Fibroblast of lung (primary cell): ENCODE data around the gene SLCO1B3. TPM values are rescaled to one million over a fixed set of nuclear protein-coding genes. Genes with fewer than 3 reads are reported as not detected.

ENCODE experiments used
- DNase-seq, 2 donors: peaks; one replicate each; pipeline versions ENCODE4 v3.0.0 to v3.0.0-alpha.2; 2010; ENCODE audit warnings: low read depth in 2 of 2
- H2AFZ ChIP-seq: 2 replicates; pipeline ENCODE4 v1.5.1; 2012; ENCODE audit warnings: low read length, control low read depth, inconsistent platforms
- H3K27ac ChIP-seq: 2 replicates; pipeline ENCODE4 v1.5.1; 2011; ENCODE audit warnings: low read length, control low read depth; ENCODE audit not compliant: insufficient read depth
- H3K27me3 ChIP-seq: 2 replicates; pipeline ENCODE4 v1.5.1; 2011; ENCODE audit warnings: mild to moderate bottlenecking, low read length; ENCODE audit not compliant: control insufficient read depth, insufficient read depth
- H3K36me3 ChIP-seq: 2 replicates; pipeline ENCODE4 v1.5.1; 2011; ENCODE audit warnings: low read length; ENCODE audit not compliant: control insufficient read depth, insufficient read depth
- H3K4me1 ChIP-seq: 2 replicates; pipeline ENCODE4 v1.5.1; 2011; ENCODE audit warnings: low read length; ENCODE audit not compliant: control insufficient read depth, insufficient read depth; ENCODE audit errors: extremely low read depth
- H3K4me2 ChIP-seq: 2 replicates; pipeline ENCODE4 v1.5.1; 2011; ENCODE audit warnings: low read length, control low read depth; ENCODE audit not compliant: insufficient read depth; ENCODE audit errors: extremely low read depth
- H3K4me3 ChIP-seq, 4 experiments: fragments of 200-600 bp in 1 of 4; sonication (generic) in 1 of 4; replicated peaks in 1 of 4; 2 replicates each; pipeline ENCODE4 v1.5.1; 2011 to 2016; ENCODE audit warnings: low read length in 4 of 4, low read depth in 3 of 4, mild to moderate bottlenecking in 3 of 4, control low read depth in 2 of 4, inconsistent platforms in 1 of 4, mixed read lengths in 1 of 4; ENCODE audit not compliant: insufficient read depth in 1 of 4; ENCODE audit errors: control extremely low read depth in 1 of 4
- H3K79me2 ChIP-seq: 2 replicates; pipeline ENCODE4 v1.5.1; 2012; ENCODE audit warnings: mild to moderate bottlenecking, low read length, inconsistent platforms; ENCODE audit not compliant: control insufficient read depth, insufficient read depth
- H3K9ac ChIP-seq: 2 replicates; pipeline ENCODE4 v1.5.1; 2011; ENCODE audit warnings: mild to moderate bottlenecking, low read length, control low read depth; ENCODE audit not compliant: insufficient read depth
- H3K9me3 ChIP-seq: 2 replicates; pipeline ENCODE4 v1.5.1; 2012; ENCODE audit warnings: low read depth, low read length; ENCODE audit not compliant: control insufficient read depth, insufficient read depth
- H4K20me1 ChIP-seq: 2 replicates; pipeline ENCODE4 v1.5.1; 2011; ENCODE audit warnings: low read length; ENCODE audit not compliant: control insufficient read depth, insufficient read depth; ENCODE audit errors: extremely low read depth
- EZH2 ChIP-seq: IDR thresholded peaks from 2 replicates; pipeline ENCODE4 v1.5.1; 2012; ENCODE audit warnings: low read length, control low read depth, mild to moderate bottlenecking; ENCODE audit errors: missing control alignments
- polyA plus RNA-seq, 2 donors: library from polyadenylated mRNA; depleted of rRNA in 1 of 2; stranded (reverse) in 1 of 2; unstranded in 1 of 2; fragments of >200 nt; gene quantifications; 2 replicates each; pipeline ENCODE4 v1.2.1, GENCODE V29; 2011 to 2012; ENCODE audit warnings: missing spikeins in 1 of 2
- total RNA-seq: library from RNA; depleted of rRNA; stranded (reverse); fragments of >200 nt; gene quantifications from 2 replicates; pipeline ENCODE4 v1.2.1, GENCODE V29; 2014
- TF ChIP-seq, protein P1 (sequence below), 2 donors: IDR thresholded peaks in 1 of 2; conservative IDR thresholded peaks in 1 of 2; 1 replicate in 1 of 2; 2 replicates in 1 of 2; pipeline ENCODE4 v1.5.1; 2011 to 2012; ENCODE audit warnings: low read length in 2 of 2, control low read depth in 1 of 2, inconsistent platforms in 1 of 2, low read depth in 1 of 2, mild to moderate bottlenecking in 1 of 2

SLCO1B3 gene
- total and polyA plus RNA-seq, 2 donors (not counting 1 experiment from before 2014, with no cell fraction given) = not detected

DNA sequence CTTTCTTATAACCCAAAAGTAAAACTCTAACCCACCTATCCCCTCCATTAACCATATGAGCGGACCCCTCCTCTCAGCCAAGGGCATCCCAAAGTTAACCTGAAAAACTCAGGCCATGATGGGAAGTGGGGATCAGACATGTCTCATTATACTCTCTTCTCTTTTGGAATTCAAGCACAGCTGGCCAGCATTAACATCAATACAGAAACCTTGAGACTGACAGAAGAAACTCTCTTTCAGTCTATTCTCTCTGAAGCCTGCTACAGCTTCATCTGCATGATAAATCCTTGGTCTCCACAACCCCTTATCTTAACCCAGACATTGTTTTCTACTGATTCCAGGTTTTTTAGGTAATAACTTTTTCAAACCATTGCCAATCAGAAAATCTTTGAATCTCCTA is 17.5 kb upstream of the SLCO1B3 start:
- Histone ChIP-seq H3K79me2 (no peaks in the 10 kb centered on the region), H2AFZ (no peak overlapping the region), H3K4me3 (no peak overlapping the region), H4K20me1 (no peaks in the 10 kb centered on the region), H3K9me3 (no peaks in the 10 kb centered on the region), H3K4me1 (no peaks in the 10 kb centered on the region), H3K27ac (no peak overlapping the region), H3K36me3 (no peaks in the 10 kb centered on the region), H3K27me3 (no peaks in the 10 kb centered on the region), H3K9ac (no peak overlapping the region), H3K4me2 (no peak overlapping the region)
- no peak for DNase-seq
- TF ChIP-seq EZH2 = no peak

DNA sequence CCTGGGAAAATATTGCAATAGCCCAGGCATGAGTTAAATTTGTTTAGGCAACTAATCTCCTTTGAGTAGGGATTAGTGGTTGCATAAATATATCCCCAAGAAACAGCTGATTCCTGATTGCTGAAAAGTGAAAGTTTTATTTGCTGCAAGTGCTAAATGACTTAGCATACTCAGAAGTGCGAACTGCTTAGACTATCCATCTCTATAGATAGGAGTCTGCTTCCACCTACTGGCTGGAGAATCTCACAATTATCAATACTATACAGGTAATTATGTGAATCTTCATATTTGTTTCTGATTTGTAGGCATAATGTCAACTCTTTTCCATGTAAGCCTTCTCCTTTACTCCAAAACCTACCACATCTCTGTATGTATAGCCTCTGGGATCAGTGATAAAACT is 12.0 kb upstream of the SLCO1B3 start:
- TF ChIP-seq, protein P1, sequence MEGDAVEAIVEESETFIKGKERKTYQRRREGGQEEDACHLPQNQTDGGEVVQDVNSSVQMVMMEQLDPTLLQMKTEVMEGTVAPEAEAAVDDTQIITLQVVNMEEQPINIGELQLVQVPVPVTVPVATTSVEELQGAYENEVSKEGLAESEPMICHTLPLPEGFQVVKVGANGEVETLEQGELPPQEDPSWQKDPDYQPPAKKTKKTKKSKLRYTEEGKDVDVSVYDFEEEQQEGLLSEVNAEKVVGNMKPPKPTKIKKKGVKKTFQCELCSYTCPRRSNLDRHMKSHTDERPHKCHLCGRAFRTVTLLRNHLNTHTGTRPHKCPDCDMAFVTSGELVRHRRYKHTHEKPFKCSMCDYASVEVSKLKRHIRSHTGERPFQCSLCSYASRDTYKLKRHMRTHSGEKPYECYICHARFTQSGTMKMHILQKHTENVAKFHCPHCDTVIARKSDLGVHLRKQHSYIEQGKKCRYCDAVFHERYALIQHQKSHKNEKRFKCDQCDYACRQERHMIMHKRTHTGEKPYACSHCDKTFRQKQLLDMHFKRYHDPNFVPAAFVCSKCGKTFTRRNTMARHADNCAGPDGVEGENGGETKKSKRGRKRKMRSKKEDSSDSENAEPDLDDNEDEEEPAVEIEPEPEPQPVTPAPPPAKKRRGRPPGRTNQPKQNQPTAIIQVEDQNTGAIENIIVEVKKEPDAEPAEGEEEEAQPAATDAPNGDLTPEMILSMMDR (conservative IDR thresholded peaks at IDR 0.05 in 1 of 2, IDR thresholded peaks at IDR 0.05 in 1 of 2; ENCODE audit: low read depth in 1 of 2, low read length in 2 of 2) = peak in 1 of 2 donors; percentile 12
- TF ChIP-seq EZH2 = no peak
- Histone ChIP-seq H2AFZ (no peak overlapping the region), H3K79me2 (no peaks in the 10 kb centered on the region), H3K27ac (no peak overlapping the region), H3K9me3 (no peaks in the 10 kb centered on the region), H3K4me3 (no peak overlapping the region), H3K9ac (no peak overlapping the region), H3K27me3 (no peaks in the 10 kb centered on the region), H3K36me3 (no peaks in the 10 kb centered on the region), H4K20me1 (no peaks in the 10 kb centered on the region), H3K4me1 (no peaks in the 10 kb centered on the region), H3K4me2 (no peak overlapping the region)
- peak in 1 of 2 donors; percentile 8 for DNase-seq

DNA sequence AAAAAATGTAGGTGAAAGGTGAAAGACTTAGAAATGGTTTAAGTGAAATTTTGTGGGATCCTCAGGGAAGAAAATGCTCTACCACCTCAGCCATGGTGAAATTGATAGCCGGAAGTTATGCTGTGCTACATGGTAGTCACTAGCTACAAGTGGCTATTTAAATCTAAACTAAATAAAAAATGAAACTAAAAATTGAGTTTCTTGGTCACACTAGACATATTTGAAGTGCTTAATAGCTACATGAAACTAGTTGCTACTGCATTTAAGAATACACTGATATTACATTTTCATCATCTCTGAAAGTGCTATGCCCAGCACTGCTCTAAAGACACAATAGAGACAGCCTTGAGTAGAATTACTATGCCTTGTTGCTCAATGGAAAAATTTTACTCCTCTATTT is 10.3 kb upstream of the SLCO1B3 start:
- H3K36me3 ChIP-seq = no peaks in the 10 kb centered on the region
- H3K27ac ChIP-seq = no peak overlapping the region
- H2AFZ ChIP-seq = no peak overlapping the region
- no peak overlapping the region for H3K4me2 ChIP-seq
- no peak overlapping the region for H3K9ac ChIP-seq
- no peaks in the 10 kb centered on the region for H3K27me3 ChIP-seq
- H3K9me3 ChIP-seq = no peaks in the 10 kb centered on the region
- TF ChIP-seq, protein P1 (conservative IDR thresholded peaks at IDR 0.05 in 1 of 2, IDR thresholded peaks at IDR 0.05 in 1 of 2; ENCODE audit: low read depth in 1 of 2, low read length in 2 of 2) = no peak
- no peak for TF ChIP-seq EZH2
- H3K4me3 ChIP-seq = no peak overlapping the region
- H3K4me1 ChIP-seq = no peaks in the 10 kb centered on the region
- no peaks in the 10 kb centered on the region for H4K20me1 ChIP-seq
- DNase-seq = no peak
- H3K79me2 ChIP-seq = no peaks in the 10 kb centered on the region
